HUES48 (cell line): ENCODE results near the gene SYNGR4.
"Not testable (repeated sequence)": the region's sequence is repeated elsewhere in the genome, so short reads cannot be mapped to it uniquely, and the experiment has no call there.

Source experiments
- H3K27ac ChIP-seq: one replicate; pipeline ENCODE4 v1.7.0; 2013; ENCODE audit warnings: low read depth, low read length, inconsistent platforms
- H3K27me3 ChIP-seq: 2 replicates; pipeline ENCODE4 v1.6.1; 2013; ENCODE audit warnings: mild to moderate bottlenecking, low read length; ENCODE audit not compliant: control insufficient read depth, insufficient read depth
- H3K36me3 ChIP-seq: 2 replicates; pipeline ENCODE4 v1.6.1; 2013; ENCODE audit warnings: low read length; ENCODE audit not compliant: control insufficient read depth, insufficient read depth
- H3K4me1 ChIP-seq: 2 replicates; pipeline ENCODE4 v1.6.1; 2013; ENCODE audit warnings: mild to moderate bottlenecking, low read length; ENCODE audit not compliant: control insufficient read depth, insufficient read depth
- H3K4me3 ChIP-seq: 2 replicates; pipeline ENCODE4 v1.5.1; 2013; ENCODE audit warnings: mild to moderate bottlenecking, low read depth, low read length
- H3K9ac ChIP-seq: 2 replicates; pipeline ENCODE4 v1.6.1; 2013; ENCODE audit warnings: mild to moderate bottlenecking, low read depth, low read length, moderate library complexity
- H3K9me3 ChIP-seq: 2 replicates; pipeline ENCODE4 v1.6.1; 2013; ENCODE audit warnings: low read length; ENCODE audit not compliant: control insufficient read depth, insufficient read depth

The SYNGR4 gene

GRCh38 chr19:48373567-48373966 is 9.4 kb downstream of the SYNGR4 start:
- Histone ChIP-seq H3K27ac (no peak overlapping the region), H3K4me1 (no peaks in the 10 kb centered on the region), H3K4me3 (no peak overlapping the region), H3K9ac (no peak overlapping the region), H3K27me3 (no peaks in the 10 kb centered on the region), H3K36me3 (no peaks in the 10 kb centered on the region), H3K9me3 (no peaks in the 10 kb centered on the region)

- Histone ChIP-seq H3K27me3 (no peaks in the 10 kb centered on the region), H3K4me1 (no peaks in the 10 kb centered on the region), H3K27ac (no peak overlapping the region), H3K9me3 (no peaks in the 10 kb centered on the region), H3K4me3 (no peak overlapping the region), H3K36me3 (peaks cover 21% of the 10 kb centered on the region), H3K9ac (no peak overlapping the region)
These were observed 14.0 kb downstream of the SYNGR4 start for GRCh38 chr19:48378194-48378570.

GRCh38 chr19:48379058-48379457 is 14.9 kb downstream of the SYNGR4 start:
- H3K4me3 ChIP-seq = no peak overlapping the region
- no peaks in the 10 kb centered on the region for H3K27me3 ChIP-seq
- H3K4me1 ChIP-seq = no peaks in the 10 kb centered on the region
- H3K9me3 ChIP-seq = no peaks in the 10 kb centered on the region
- H3K9ac ChIP-seq = no peak overlapping the region
- H3K36me3 ChIP-seq = peaks cover 29% of the 10 kb centered on the region
- no peak overlapping the region for H3K27ac ChIP-seq

GRCh38 chr19:48381178-48381950 is 17.2 kb downstream of the SYNGR4 start:
- Histone ChIP-seq H3K36me3 (peaks cover 51% of the 10 kb centered on the region), H3K9ac (no peak overlapping the region), H3K4me3 (no peak overlapping the region), H3K27me3 (no peaks in the 10 kb centered on the region), H3K9me3 (no peaks in the 10 kb centered on the region), H3K4me1 (no peaks in the 10 kb centered on the region), H3K27ac (no peak overlapping the region)

- Histone ChIP-seq H3K4me1 (no peaks in the 10 kb centered on the region), H3K9ac (no peak overlapping the region), H3K27ac (no peak overlapping the region), H3K9me3 (no peaks in the 10 kb centered on the region), H3K36me3 (peaks cover 60% of the 10 kb centered on the region), H3K27me3 (no peaks in the 10 kb centered on the region), H3K4me3 (no peak overlapping the region)
These were observed 18.1 kb downstream of the SYNGR4 start for GRCh38 chr19:48382286-48382685.

GRCh38 chr19:48385461-48386087 is 21.4 kb downstream of the SYNGR4 start:
- Histone ChIP-seq H3K9me3 (no peaks in the 10 kb centered on the region), H3K36me3 (peaks cover 83% of the 10 kb centered on the region), H3K9ac (no peak overlapping the region), H3K4me3 (no peak overlapping the region), H3K4me1 (no peaks in the 10 kb centered on the region), H3K27ac (no peak overlapping the region), H3K27me3 (no peaks in the 10 kb centered on the region)

- no peak overlapping the region for H3K9ac ChIP-seq
- H3K27me3 ChIP-seq = no peaks in the 10 kb centered on the region
- no peak overlapping the region for H3K4me3 ChIP-seq
- peaks cover 74% of the 10 kb centered on the region for H3K36me3 ChIP-seq
- no peaks in the 10 kb centered on the region for H3K9me3 ChIP-seq
- no peaks in the 10 kb centered on the region for H3K4me1 ChIP-seq
- no peak overlapping the region for H3K27ac ChIP-seq
These were observed 22.8 kb downstream of the SYNGR4 start for GRCh38 chr19:48386981-48387380.

GRCh38 chr19:48390188-48391099 is 26.3 kb downstream of the SYNGR4 start:
- Histone ChIP-seq H3K36me3 (peaks cover 41% of the 10 kb centered on the region), H3K4me3 (peak overlapping the region; percentile 86), H3K9me3 (no peaks in the 10 kb centered on the region), H3K27me3 (peaks cover 30% of the 10 kb centered on the region), H3K9ac (peak overlapping the region; percentile 81), H3K27ac (peak overlapping the region; percentile 76), H3K4me1 (peaks cover 9% of the 10 kb centered on the region)

- Histone ChIP-seq H3K4me1 (peaks cover 15% of the 10 kb centered on the region), H3K27me3 (peaks cover 39% of the 10 kb centered on the region), H3K9ac (peak within 1 kb of the TSS; percentile 81), H3K36me3 (peaks cover 32% of the 10 kb centered on the region), H3K27ac (peak within 1 kb of the TSS; percentile 76), H3K9me3 (no peaks in the 10 kb centered on the region), H3K4me3 (peak within 1 kb of the TSS; percentile 86)
These were observed 27.2 kb downstream of the SYNGR4 start, which contains the start of gene KDELR1 for GRCh38 chr19:48391100-48392005. Gene KDELR1, minus strand, starts transcription at chr19:48391551. Its CDS starts 193 bp downstream, at chr19:48391358.

GRCh38 chr19:48392006-48392344 is 27.8 kb downstream of the SYNGR4 start:
- not testable (repeated sequence) for H3K27ac ChIP-seq

More at GRCh38 chr19:48392006-48392344, 27.8 kb downstream of the SYNGR4 start:
- H3K4me3 ChIP-seq, H3K9ac ChIP-seq, H3K9me3 ChIP-seq: not testable (repeated sequence)
- Histone ChIP-seq H3K27me3 (peaks cover 45% of the 10 kb centered on the region), H3K36me3 (peaks cover 26% of the 10 kb centered on the region), H3K4me1 (peaks cover 15% of the 10 kb centered on the region)
